CD1c-positive myeloid dendritic cell (primary cell): ENCODE measurements around the gene LCLAT1.
"Not testable (repeated sequence)": the region's sequence is repeated elsewhere in the genome, so short reads cannot be mapped to it uniquely, and the experiment has no call there.

Source experiments
- DNase-seq: peaks from one replicate; pipeline ENCODE4 v3.0.0-alpha.2; 2016; ENCODE audit errors: extremely low spot score

LCLAT1 gene

DNA sequence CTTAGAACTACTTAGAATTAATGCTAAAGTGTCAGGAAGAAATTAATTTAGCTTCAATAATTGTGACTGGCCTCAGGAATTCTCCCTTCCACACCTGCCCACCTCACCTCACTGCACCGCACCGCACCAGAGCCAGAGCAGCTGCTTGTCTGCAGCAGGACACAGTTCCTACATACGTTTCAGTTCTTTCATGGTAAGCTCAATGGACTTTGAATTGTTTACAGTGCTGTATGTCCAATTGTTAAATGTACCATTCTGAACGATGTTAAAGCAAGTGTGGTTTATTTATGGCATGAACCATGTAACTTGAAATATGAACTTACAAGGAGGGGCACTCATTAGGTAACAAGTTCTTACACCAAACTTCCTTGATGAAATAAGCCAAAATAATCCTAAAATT lies 196.0 kb downstream of the LCLAT1 start:
- DNase-seq = not testable (repeated sequence)

DNA sequence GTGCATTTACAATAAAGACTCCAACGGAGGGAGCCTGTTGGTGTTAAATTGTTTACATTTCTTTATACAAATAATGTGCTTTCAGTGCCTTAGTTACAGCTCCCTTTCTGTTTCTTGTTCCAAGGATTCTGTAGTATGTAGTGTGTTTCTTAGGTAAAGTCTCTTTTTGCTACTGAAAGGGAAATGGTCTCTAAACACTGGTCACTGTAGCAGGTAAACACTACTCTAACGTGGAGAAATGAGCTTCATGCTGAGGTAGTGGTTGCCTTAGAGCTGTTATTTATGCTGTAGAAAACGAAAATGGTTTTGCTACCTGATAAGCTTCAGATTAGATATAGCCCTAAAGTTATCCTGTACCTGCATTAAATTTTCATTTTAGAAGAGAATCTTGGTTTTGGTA lies 196.6 kb downstream of the LCLAT1 start:
- no peak for DNase-seq

DNA sequence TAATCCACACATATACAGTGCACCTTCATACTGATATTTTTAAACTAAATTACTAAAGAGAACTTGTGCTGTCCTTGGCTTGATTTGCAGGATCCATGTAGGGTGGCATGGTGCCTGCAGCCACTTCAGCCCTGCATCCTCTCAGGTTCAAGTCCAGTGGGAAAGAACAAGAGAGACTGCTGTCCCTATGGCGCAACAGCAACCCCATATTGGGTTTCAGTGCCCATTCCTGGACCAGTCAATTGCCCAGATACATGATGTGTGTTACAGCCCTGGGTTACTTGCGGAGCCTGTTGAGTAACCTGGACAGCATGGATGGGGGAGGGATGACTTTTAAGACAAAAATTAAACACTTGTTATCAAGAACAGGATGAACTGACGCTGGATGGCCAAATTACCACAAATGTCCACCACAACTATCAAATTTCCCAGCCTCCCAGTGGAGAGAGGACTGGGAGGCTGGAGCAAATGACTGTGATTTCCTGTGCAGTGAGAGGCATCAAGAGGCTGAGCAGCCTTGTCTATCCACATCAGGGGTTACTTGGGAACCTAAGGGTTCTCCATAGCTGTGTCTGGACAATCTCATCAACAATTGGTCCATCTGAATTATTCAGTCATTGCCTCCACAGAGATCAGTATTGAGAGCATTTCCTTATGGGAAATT lies 198.2 kb downstream of the LCLAT1 start:
- no peak for DNase-seq

DNA sequence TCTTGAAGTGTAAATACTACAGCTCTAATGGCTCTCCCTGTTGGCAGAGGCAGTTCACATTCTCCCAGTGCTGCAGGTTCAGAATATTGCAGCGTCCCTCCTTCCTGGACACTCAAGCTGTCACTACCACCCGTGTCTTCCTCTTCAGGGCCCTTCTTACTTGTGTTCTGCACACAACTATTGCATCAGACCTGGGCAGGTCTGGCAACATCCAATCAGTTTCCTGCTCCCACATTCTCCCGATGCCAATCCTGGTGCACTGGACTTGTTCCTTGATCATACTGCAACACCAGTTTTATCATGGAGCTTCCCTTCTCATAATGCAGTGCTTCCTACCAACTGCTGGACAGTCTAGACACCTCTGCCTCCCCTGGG lies 198.7 kb downstream of the LCLAT1 start:
- DNase-seq = no peak

DNA sequence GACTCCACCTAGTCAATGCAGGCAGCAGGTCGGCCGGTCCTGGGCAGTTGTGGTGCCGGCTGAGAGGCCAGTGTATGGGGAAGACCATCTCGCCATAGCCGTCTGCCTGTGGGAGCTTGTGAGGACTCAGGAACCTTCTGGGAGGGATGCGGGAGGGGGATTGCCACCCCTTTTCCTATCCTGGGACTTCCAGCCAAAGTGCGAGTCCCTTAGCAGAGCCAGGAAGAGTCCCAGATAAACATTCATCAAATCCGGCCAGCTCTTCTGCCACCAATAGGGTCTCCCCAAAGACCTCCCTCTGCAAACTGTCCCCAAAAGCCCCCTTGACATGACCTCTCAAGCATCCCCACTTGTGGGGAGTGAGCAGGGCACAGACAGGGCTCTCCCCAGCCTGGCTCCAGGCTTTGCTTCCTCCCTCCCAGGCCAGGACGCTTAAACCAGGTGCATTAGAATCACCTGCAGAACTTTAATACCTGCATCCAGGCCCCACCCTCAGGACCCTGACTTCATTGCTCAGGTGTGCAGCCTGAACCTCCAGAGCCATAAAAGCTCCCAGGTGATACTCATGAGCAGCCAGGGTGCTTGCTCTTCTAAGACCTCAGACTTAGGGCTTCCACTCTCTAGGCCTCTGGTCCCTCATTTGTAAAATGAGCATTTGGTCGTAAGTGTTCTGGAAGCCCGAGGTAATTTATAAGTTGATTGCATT lies 200.9 kb downstream of the LCLAT1 start:
- no peak for DNase-seq

DNA sequence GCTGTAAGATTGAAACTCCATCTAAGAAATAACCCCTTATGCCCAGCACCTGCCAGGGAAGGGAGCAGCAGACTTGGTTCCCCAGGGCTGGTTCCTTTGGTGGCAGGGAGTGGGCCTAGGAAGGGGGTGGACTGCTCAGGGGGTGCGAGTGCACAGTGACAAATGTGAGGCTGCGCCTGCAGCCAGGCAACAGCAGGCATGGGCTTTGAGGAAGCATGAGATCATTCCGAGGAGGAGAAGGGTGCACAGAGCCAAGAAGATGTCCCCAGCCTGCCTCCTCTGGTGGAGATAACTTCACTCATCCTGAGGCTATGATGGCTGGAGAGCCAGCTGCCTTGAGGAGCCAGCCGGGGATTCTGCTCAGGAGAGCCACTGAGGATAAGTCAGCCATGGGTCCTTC lies 202.2 kb downstream of the LCLAT1 start:
- DNase-seq = no peak

DNA sequence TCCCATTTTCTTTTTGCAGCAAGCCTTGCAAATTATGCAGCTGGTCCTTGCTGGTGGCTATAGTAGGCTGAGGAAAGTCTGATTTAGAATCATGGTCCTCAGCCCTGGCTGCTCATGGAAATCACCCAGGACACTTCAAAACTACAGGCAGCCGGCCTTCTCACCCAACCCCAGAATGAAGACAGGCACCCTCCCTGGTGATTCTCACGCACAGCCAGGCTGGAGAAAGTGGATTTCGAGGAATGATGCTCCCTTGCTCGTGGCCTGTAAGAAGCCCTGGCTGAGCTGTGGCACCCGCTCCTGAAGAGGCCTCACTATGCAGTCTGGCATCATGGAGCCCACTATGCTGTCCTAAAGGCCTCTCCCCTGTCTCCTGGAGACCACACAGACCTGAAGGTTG lies 202.8 kb downstream of the LCLAT1 start:
- no peak for DNase-seq

DNA sequence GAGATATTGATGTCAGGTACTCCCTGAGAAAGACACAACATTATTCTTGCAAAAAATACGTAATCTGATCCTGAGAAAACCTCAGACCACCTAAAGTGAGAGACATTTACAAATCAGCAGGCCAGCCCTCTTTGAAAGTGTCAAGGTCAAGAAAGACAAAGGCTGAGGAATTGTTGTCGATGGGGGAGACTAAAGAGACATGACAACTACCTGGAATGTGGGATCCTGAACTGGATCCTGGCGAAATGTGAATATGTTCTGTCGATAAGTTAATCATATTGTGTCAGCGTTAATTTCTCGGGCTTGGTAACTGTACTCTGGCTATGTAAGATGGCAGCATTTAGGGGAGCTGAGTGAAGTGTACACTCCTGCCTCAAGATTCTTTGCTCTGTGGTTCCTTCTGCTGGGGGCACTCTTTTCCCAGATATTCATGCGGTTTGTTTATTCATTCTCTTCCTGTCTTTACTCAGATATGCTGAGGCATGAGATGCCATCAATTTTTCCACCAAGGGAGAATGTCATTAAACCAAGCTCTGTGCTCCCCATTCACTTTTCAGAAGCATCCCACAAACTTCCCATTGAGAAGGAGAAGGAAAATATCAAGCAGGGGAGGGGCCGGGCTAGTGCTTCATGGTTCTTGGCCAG lies 205.3 kb downstream of the LCLAT1 start:
- DNase-seq = no peak

DNA sequence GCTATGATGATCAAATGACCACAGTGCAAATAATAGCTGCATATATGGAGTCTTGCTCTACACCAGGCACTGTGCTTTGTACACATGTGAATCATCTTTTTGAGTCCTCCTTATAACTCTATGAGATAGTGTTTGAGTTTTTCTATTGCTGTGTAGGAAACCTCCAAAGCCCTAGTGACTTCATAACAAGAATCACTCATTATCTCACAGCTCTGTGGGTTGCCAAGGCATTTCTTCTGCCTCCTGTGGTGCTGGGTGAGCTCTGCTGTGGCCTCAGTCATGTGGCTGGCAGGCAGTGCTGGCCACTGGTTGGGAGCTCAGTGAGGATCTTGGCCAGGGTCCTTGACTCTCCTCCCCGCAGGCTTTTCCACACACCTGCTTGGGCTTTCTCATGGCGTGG lies 206.8 kb downstream of the LCLAT1 start:
- DNase-seq = no peak

DNA sequence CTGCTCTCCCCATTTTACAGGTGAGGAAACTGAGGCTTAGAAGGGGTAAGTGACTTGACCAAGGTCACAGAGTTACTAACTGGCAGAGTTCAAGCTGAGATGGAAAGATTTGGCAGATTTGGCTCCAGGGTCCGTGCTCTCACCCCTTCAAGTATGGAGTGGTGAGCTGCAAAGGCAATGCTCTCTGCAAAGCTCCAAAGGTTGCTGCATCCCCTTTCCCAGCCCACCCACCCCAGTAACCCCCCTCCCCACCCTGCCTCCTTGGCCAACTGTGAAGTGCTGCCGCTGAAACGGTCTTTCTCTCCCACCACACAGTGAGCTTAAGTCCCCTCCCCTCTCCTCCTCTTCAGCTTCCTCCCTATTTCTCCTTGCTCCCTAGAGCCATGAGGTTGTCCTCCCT lies 207.4 kb downstream of the LCLAT1 start:
- DNase-seq = no peak

DNA sequence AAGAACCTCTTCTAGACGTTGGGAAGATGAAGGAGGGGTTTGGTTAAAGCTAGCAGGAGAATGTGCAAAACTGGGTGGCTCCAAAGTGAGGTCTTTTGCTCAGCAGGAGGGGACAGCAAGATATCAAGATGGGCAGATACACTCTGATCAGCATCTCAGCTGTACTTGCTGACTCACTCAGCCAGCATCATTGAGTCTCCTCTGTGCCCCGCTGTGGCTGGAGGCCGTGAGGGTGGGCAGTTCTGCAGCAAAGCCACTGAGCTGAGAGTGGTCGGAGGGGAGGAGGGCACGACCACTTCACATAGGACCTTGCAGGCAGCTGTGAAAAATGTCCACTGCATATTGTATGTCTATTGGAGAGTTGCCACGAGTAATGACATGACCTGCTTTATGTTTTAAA lies 208.2 kb downstream of the LCLAT1 start:
- no peak for DNase-seq

DNA sequence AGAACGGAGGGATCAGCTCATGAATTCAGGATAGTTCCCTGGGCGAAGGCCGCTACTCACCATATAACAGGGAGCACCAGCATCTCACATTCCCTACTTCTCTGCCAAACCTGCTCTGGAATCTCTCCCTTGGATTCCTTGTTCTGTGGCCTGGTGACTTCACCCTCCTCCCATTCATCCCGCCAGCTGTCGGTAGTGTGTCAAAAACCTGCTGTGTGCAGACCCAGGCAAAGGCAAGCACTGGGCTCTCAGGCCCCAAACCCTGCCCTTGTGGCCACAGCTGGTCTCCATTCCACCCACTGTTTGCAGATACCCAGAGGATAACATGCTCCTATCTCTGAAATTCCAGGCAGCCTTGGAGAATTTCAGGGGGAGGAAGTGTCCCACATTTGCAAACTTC lies 208.6 kb downstream of the LCLAT1 start:
- DNase-seq = no peak

DNA sequence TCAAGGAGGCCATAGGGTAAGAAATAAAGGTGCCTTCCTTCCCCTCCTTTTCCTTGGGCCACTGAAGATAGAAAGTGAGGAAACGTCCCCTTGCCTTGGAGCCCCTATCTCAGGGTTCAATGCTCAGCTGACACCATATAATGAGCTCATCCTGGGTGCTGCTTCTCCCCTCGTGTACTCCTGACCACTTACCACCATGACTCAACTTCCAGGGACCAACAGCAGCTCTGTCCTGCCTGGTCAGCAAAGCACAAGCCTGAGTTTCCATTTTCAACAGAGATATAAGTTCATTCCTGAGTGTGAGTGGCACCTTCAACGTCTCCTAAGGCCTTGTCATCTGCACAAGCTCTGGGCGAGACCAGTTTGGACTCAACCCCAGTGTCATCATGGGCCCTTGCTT lies 209.0 kb downstream of the LCLAT1 start:
- DNase-seq = no peak

DNA sequence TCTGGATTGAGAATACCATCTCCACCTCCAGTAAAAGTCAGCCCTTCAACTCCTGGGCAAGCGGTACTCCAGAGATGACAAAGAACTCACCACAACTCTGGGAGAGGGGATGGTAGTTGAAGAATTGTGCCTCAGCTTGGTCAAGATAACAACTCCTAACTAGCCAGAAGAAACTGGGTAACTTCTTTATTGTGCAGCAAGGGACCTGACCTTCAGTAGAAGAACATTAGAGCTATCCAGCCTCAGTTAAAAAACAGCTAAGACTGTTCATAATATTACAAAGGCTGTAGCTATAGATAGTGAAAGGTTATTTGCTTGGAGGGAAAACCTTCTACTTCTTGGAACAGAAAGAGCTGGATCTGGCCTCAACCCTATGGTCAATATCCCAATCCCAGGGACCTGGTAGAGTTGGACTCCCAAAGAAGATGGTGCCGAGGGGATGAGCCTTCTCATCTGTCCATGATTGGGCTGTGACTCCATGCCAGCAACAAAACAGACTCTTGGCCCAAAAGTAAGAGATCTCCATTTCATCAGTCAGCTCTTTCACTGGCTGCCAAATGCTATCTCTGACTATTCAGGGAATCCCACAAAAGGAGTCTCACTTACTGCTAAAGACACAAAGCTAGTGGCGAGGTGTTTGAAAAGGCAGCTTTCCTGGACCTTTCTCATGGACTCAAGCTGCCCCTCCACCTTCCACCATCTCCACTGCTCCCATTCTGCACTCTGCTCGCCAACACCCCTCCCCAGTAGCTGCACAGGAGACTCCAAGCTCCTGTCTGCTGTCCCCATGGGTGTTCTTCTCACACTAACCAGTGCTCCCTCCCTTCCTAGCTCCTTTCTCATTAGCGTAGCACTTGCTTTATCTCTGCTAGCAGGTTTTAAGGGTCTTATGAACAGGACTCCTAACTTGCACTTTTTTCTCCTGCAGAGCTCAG lies 214.4 kb downstream of the LCLAT1 start:
- DNase-seq = no peak

DNA sequence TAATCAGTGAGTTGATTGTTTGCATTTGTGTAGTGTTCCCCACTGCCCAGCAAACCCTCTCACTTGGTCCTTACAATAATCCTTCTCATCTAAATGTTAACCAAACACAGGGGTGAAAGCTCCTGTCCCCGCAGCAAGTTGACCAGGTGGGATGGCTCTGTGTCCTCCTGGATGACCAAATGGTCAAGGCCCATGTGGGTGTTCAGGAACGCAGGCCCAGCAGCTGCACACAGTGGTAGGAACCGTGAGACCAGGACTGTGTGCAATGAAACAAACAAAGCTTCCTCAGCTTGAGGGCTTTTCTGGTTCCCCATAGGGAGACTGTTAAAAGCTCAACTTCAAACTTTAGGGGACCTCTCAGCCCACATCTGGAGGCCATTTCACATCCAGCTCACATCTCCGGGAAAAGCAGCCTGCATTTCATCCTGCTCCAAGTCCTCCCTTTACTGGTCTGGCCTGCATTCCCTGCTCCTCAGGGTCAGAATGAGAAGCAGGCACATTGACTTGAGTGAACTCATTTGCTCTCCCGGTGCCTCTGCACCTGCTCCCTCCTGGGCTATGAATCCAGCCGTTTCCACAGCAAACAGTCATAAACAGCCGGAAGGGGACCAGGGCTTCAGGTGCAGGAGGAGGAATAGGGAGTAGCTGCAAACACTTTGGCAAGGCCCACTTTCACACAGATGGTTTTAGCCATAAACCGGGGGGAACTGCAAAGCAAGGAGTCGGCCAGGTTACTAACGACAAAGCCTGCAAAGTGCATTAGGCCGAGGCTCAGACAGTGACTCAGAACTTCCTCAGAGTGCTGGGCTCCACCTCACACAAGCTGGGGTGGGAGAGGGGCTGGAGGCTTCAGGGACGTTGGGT lies 215.5 kb downstream of the LCLAT1 start:
- DNase-seq = no peak

DNA sequence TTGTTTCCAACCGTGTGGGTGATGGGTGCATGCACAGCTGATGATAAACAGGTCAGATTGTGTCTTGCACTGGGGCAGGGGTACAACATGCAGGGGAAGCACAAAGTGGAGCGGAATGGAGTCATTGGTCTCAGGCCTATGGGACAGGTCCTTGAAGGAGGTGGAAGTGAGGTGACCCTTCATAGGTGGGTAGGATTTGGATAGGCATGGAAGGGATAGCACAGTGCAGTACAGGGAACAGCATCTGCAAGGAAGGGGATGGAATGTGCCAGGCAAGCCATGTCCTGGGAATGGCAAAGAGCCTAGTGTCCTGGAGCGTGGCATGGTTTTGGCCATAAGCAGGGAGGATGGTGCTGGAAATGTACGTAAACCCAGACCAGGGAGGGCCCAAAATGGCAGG lies 216.3 kb downstream of the LCLAT1 start:
- no peak for DNase-seq

DNA sequence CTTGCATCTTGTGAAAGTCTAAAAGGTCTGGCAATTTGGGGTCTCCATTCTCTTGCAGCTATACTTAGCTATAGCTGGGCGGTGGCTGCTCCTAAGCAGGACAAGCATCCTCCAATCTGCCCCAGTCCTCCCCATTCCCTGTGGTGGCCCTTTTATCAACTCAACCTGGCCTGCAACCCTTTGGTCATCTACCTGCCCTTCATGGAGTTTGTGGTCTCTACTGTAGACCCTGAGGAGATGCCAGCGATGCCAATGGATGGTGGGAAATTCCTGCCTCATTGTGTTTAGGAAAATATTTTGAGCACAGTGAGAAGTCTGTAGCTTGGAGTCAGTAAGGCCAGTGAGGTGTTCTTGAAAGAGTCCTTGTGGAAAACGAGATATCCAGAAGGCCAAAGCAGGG lies 216.8 kb downstream of the LCLAT1 start:
- no peak for DNase-seq

DNA sequence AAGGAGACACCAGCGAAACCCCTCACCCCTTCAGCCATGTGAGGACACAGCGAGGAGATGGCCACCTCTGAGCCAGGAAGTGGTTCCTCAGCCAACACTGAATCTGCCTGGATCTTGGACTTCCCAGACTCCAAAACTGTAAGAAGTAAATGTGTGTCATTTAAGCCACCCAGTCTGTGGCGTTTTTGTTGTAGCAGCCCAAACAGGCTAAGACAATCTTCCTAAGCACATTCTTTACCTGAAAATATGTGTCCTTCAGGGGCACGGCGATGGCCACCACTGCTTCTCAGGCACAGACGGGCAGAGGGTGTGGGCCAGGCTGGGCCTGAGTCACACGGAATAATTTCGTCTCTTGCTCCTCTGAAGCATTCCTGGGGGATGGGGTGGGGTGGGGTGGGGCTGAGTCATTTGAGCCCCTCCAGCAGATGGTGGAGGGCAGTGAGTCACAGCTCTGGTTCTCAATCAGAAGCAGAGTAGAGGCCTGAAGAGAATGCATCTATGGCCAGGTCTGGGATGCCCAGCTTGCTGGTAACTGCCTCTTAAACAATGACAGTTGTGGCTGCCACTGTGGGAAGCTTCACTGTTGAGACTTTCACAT lies 217.8 kb downstream of the LCLAT1 start:
- DNase-seq = no peak

DNA sequence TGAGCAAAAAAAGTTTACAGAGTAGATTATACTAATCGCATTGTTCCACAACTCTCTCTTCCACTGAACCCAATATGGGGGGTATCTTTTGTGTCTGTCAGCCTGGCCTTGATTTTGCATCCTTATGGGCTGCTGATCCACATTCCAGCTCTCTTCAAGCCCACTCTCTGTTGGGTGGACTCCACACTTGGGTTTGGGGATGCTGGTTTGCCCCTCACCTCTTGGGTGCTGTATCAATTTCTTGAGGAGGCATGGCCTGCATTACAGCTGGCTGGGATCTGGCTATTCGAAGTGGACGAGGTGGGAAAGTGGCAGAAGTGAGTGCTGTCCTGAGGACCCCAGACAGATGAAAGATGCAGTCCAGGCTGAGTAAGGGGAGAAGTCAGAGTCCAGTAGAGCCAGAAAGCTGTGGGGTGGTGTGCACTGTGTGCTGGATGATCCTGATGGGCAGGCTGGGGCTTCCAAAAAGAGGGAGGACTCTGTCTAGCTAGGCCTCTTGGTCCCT lies 218.8 kb downstream of the LCLAT1 start:
- DNase-seq = no peak

DNA sequence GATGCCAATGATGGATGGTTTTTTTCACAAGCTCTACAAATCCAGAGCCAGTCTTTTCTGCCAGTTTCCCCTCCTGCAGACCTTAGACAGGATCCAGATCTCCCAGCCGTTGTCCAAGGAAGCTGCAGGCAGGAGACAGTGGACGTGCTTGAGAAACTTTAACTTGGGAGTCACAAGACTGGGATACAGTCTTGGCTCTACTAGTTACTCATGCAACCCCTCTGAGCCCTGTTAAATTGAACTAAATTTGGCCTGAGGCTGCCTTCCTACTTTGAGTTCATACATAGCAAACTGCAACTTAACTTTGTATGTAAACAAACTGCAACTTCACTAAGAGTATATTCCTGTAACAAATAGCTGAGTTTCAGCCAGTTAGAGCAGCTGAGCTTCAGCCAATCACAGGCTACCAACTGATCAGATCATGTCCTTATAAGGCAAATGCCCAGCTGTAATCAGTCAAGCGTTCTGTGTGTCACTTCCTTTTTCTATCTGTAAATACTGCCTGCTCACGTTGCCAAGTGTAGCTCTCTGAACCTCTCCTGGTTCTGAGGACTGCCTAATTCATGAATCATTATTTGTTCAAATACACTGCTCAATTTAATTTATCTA lies 219.3 kb downstream of the LCLAT1 start:
- peak; percentile 30 for DNase-seq
